ENCODE data around the gene PAPPA2.

GRCh38 chr1:176628775-176629174, 165.8 kb downstream of the PAPPA2 start:
- no peak for TF ChIP-seq ADNP (tag; IDR thresholded peaks at IDR 0.05)
- no peak for TF ChIP-seq RERE (CRISPR knock-in tag; IDR thresholded peaks at IDR 0.05; ENCODE audit: borderline replicate concordance)
- TF ChIP-seq EZH2 (IDR thresholded peaks at IDR 0.05; ENCODE audit: borderline replicate concordance, low read depth, low read length): no peak
- no peak for TF ChIP-seq ZNF717 (CRISPR knock-in tag; IDR thresholded peaks at IDR 0.05)
- TF ChIP-seq FOS (IDR thresholded peaks at IDR 0.05; ENCODE audit: extremely low read depth, insufficient read length): no peak
- TF ChIP-seq SNIP1 (IDR thresholded peaks at IDR 0.05; ENCODE audit: low read depth): no peak
- TF ChIP-seq FOSL1 (tag; conservative IDR thresholded peaks at IDR 0.05): no peak
- TF ChIP-seq EGR1 (conservative IDR thresholded peaks at IDR 0.05): no peak
- no peak for TF ChIP-seq ARID4B (CRISPR knock-in tag; IDR thresholded peaks at IDR 0.05)
- TF ChIP-seq ZNF830 (CRISPR knock-in tag; IDR thresholded peaks at IDR 0.05): no peak
- TF ChIP-seq RFX5 (IDR thresholded peaks at IDR 0.05; ENCODE audit: low read depth, low read length): no peak
